Measurements from ENCODE around the gene NPHP4.

- TF ChIP-seq CTCF (IDR thresholded peaks at IDR 0.05; ENCODE audit: low read length) (no peak), EZH2 (IDR thresholded peaks at IDR 0.05; ENCODE audit: borderline replicate concordance, low read length) (no peak)
Observed at GRCh38 chr1:6005276-6005917, 13.2 kb upstream of the NPHP4 start.

Measured in OCI-LY1 (cell line).